AG10803 (cell line): Measurements from ENCODE around the gene U2AF2.

Source experiments
- DNase-seq: peaks from one replicate; pipeline ENCODE4 v3.0.0; 2010; ENCODE audit warnings: low read depth
- H3K4me3 ChIP-seq: 2 replicates; pipeline ENCODE4 v1.5.1; 2011; ENCODE audit warnings: mild to moderate bottlenecking, low read length, control low read depth
- CTCF ChIP-seq: conservative IDR thresholded peaks from 2 replicates; pipeline ENCODE4 v1.5.1; 2011; ENCODE audit warnings: mild to moderate bottlenecking, low read length, control low read depth, inconsistent platforms

The U2AF2 gene

GRCh38 chr19:55640043-55640576 is 14.7 kb upstream of the U2AF2 start:
- peak; percentile 46 for TF ChIP-seq CTCF
- peak; percentile 68 for DNase-seq
- peak overlapping the region; percentile 70 for H3K4me3 ChIP-seq

- peak; percentile 69 for DNase-seq
- peak within 1 kb of the TSS; percentile 70 for H3K4me3 ChIP-seq
- TF ChIP-seq CTCF: no peak
These were observed 14.0 kb upstream of the U2AF2 start, which contains the start of gene ZNF580 for GRCh38 chr19:55640577-55641425. TSS of gene ZNF580 (plus strand) at chr19:55641002. CDS start at chr19:55642509, 1,507 bp downstream.

- DNase-seq: no peak
- TF ChIP-seq CTCF: no peak
- peak overlapping the region; percentile 70 for H3K4me3 ChIP-seq
These were observed 13.2 kb upstream of the U2AF2 start for GRCh38 chr19:55641426-55642152.

GRCh38 chr19:55642153-55643002 is 12.5 kb upstream of the U2AF2 start:
- H3K4me3 ChIP-seq: peak overlapping the region; percentile 70
- TF ChIP-seq CTCF: no peak
- no peak for DNase-seq

- TF ChIP-seq CTCF: no peak
- peak within 1 kb of the TSS; percentile 70 for H3K4me3 ChIP-seq
- DNase-seq: peak; percentile 74
These were observed 11.6 kb upstream of the U2AF2 start, which contains the start of gene ZNF581 for GRCh38 chr19:55643003-55643886. TSS of gene ZNF581 (plus strand) at chr19:55643649. CDS start at chr19:55644572, 923 bp downstream.

GRCh38 chr19:55643887-55644176 is 11.0 kb upstream of the U2AF2 start:
- no peak for DNase-seq
- peak overlapping the region; percentile 70 for H3K4me3 ChIP-seq
- TF ChIP-seq CTCF: no peak
